MG63 (cell line): ENCODE measurements around the gene LCE1F. TPM values are rescaled to one million over a fixed set of nuclear protein-coding genes. Genes with fewer than 3 reads are reported as not detected.

ENCODE experiments used
- DNase-seq: peaks from one replicate; pipeline ENCODE4 v3.0.0-alpha.2; 2020
- H3K27me3 ChIP-seq: fragments of 250-450 bp; sonication (Bioruptor Pico); 2 replicates; pipeline ENCODE4 v1.5.1; 2020; ENCODE audit warnings: mild to moderate bottlenecking, moderate library complexity
- H3K36me3 ChIP-seq: fragments of 250-450 bp; sonication (Bioruptor Pico); 2 replicates; pipeline ENCODE4 v1.5.1; 2020; ENCODE audit warnings: mild to moderate bottlenecking, moderate library complexity
- H3K4me3 ChIP-seq: fragments of 250-450 bp; sonication (Bioruptor Pico); 2 replicates; pipeline ENCODE4 v1.5.1; 2020; ENCODE audit warnings: mild to moderate bottlenecking, moderate library complexity
- H3K9me3 ChIP-seq: fragments of 250-450 bp; sonication (Bioruptor Pico); 2 replicates; pipeline ENCODE4 v1.5.1; 2020; ENCODE audit warnings: mild to moderate bottlenecking, moderate library complexity
- total RNA-seq: library from RNA; depleted of rRNA; stranded (reverse); fragments of >200 nt; shearing (Covaris generic); gene quantifications from 2 replicates; pipeline ENCODE4 v1.2.3, GENCODE V29; 2014; ENCODE audit warnings: low replicate concordance

LCE1F gene
- total RNA-seq, 1 experiment from 2014 or later = not detected

- DNase-seq = no peak
- Histone ChIP-seq H3K27me3 (no peaks in the 10 kb centered on the region), H3K4me3 (no peak overlapping the region), H3K9me3 (no peaks in the 10 kb centered on the region), H3K36me3 (no peaks in the 10 kb centered on the region)
These were observed 14.3 kb upstream of the LCE1F start for GRCh38 chr1:152760551-152761190.

- Histone ChIP-seq H3K9me3 (no peaks in the 10 kb centered on the region), H3K4me3 (no peak overlapping the region), H3K36me3 (no peaks in the 10 kb centered on the region), H3K27me3 (no peaks in the 10 kb centered on the region)
- no peak for DNase-seq
These were observed 13.2 kb upstream of the LCE1F start for GRCh38 chr1:152761609-152762213.

- Histone ChIP-seq H3K4me3 (no peak overlapping the region), H3K27me3 (no peaks in the 10 kb centered on the region), H3K9me3 (no peaks in the 10 kb centered on the region), H3K36me3 (no peaks in the 10 kb centered on the region)
- DNase-seq = no peak
These were observed 6.0 kb upstream of the LCE1F start for GRCh38 chr1:152768847-152769533.

- no peak for DNase-seq
- no peaks in the 10 kb centered on the region for H3K36me3 ChIP-seq
- no peak overlapping the region for H3K4me3 ChIP-seq
- H3K27me3 ChIP-seq = no peaks in the 10 kb centered on the region
- no peaks in the 10 kb centered on the region for H3K9me3 ChIP-seq
These were observed 4.5 kb upstream of the LCE1F start for GRCh38 chr1:152770411-152770810.

- Histone ChIP-seq H3K4me3 (no peak overlapping the region), H3K27me3 (no peaks in the 10 kb centered on the region), H3K36me3 (no peaks in the 10 kb centered on the region), H3K9me3 (no peaks in the 10 kb centered on the region)
- no peak for DNase-seq
These were observed 1.4 kb downstream of the LCE1F start for GRCh38 chr1:152776361-152776760.

- no peaks in the 10 kb centered on the region for H3K36me3 ChIP-seq
- DNase-seq = no peak
- H3K4me3 ChIP-seq = no peak overlapping the region
- H3K27me3 ChIP-seq = no peaks in the 10 kb centered on the region
- H3K9me3 ChIP-seq = no peaks in the 10 kb centered on the region
These were observed 2.7 kb downstream of the LCE1F start for GRCh38 chr1:152777510-152778137.

- DNase-seq = no peak
- no peaks in the 10 kb centered on the region for H3K9me3 ChIP-seq
These were observed 8.2 kb downstream of the LCE1F start for GRCh38 chr1:152783095-152783494.

GRCh38 chr1:152786077-152786476 is 11.1 kb downstream of the LCE1F start, which contains the start of gene LCE1E:
TSS of gene LCE1E (plus strand) at chr1:152786257. CDS start at chr1:152787300, 1,043 bp downstream.
- H3K27me3 ChIP-seq = no peaks in the 10 kb centered on the region
- no peaks in the 10 kb centered on the region for H3K36me3 ChIP-seq
- no peak for DNase-seq
- no peaks in the 10 kb centered on the region for H3K9me3 ChIP-seq
- no peak within 1 kb of the TSS for H3K4me3 ChIP-seq

More at GRCh38 chr1:152783095-152783494, 8.2 kb downstream of the LCE1F start:
- Histone ChIP-seq H3K4me3 (no peak overlapping the region), H3K36me3 (no peaks in the 10 kb centered on the region), H3K27me3 (no peaks in the 10 kb centered on the region)

GRCh38 chr1:152795686-152796085 is 20.7 kb downstream of the LCE1F start:
- Histone ChIP-seq H3K27me3 (no peaks in the 10 kb centered on the region), H3K9me3 (no peaks in the 10 kb centered on the region), H3K36me3 (no peaks in the 10 kb centered on the region), H3K4me3 (no peak overlapping the region)
- no peak for DNase-seq

GRCh38 chr1:152796421-152796820 is 21.5 kb downstream of the LCE1F start, which contains the start of gene LCE1D:
TSS of gene LCE1D (plus strand) at chr1:152796721. CDS start at chr1:152797795, 1,074 bp downstream.
- Histone ChIP-seq H3K27me3 (no peaks in the 10 kb centered on the region), H3K9me3 (no peaks in the 10 kb centered on the region), H3K36me3 (no peaks in the 10 kb centered on the region), H3K4me3 (no peak within 1 kb of the TSS)
- DNase-seq = no peak

- no peak for DNase-seq
- no peaks in the 10 kb centered on the region for H3K27me3 ChIP-seq
- H3K9me3 ChIP-seq = no peaks in the 10 kb centered on the region
- no peak overlapping the region for H3K4me3 ChIP-seq
- no peaks in the 10 kb centered on the region for H3K36me3 ChIP-seq
These were observed 26.4 kb downstream of the LCE1F start for GRCh38 chr1:152801333-152801732.

- Histone ChIP-seq H3K9me3 (no peaks in the 10 kb centered on the region), H3K27me3 (peaks cover 3% of the 10 kb centered on the region; the same call in 1 of the 2 replicates), H3K36me3 (no peaks in the 10 kb centered on the region), H3K4me3 (no peak within 1 kb of the TSS)
- DNase-seq = peak; percentile 45
These were observed 31.6 kb downstream of the LCE1F start, which contains the start of gene LCE1C for GRCh38 chr1:152806576-152806975. TSS of gene LCE1C (minus strand) at chr1:152806651. CDS start at chr1:152805478, 1,173 bp downstream.

GRCh38 chr1:152811050-152811449 is 36.1 kb downstream of the LCE1F start:
- Histone ChIP-seq H3K27me3 (peaks cover 3% of the 10 kb centered on the region; the same call in 1 of the 2 replicates), H3K36me3 (no peaks in the 10 kb centered on the region), H3K9me3 (no peaks in the 10 kb centered on the region), H3K4me3 (no peak overlapping the region)
- no peak for DNase-seq

- H3K9me3 ChIP-seq = no peaks in the 10 kb centered on the region
- no peak for DNase-seq
- H3K4me3 ChIP-seq = no peak within 1 kb of the TSS
- no peaks in the 10 kb centered on the region for H3K36me3 ChIP-seq
- peaks cover 3% of the 10 kb centered on the region; the same call in 1 of the 2 replicates for H3K27me3 ChIP-seq
These were observed 36.7 kb downstream of the LCE1F start, which contains the start of gene LCE1B for GRCh38 chr1:152811671-152812070. TSS of gene LCE1B (plus strand) at chr1:152811971. CDS start at chr1:152812447, 476 bp downstream.

GRCh38 chr1:152817309-152817708 is 42.4 kb downstream of the LCE1F start:
- no peak for DNase-seq
- Histone ChIP-seq H3K4me3 (no peak overlapping the region), H3K9me3 (no peaks in the 10 kb centered on the region), H3K27me3 (no peaks in the 10 kb centered on the region), H3K36me3 (no peaks in the 10 kb centered on the region)

GRCh38 chr1:152823294-152823693 is 48.4 kb downstream of the LCE1F start:
- H3K4me3 ChIP-seq = no peak overlapping the region
- H3K9me3 ChIP-seq = no peaks in the 10 kb centered on the region
- 0 out of 2 replicates have a peak, but pooled peaks cover 4% of the 10 kb centered on the region for H3K27me3 ChIP-seq
- no peaks in the 10 kb centered on the region for H3K36me3 ChIP-seq
- no peak for DNase-seq

- no peak for DNase-seq
- H3K27me3 ChIP-seq = 0 out of 2 replicates have a peak, but pooled peaks cover 4% of the 10 kb centered on the region
- H3K4me3 ChIP-seq = no peak overlapping the region
- no peaks in the 10 kb centered on the region for H3K36me3 ChIP-seq
- no peaks in the 10 kb centered on the region for H3K9me3 ChIP-seq
These were observed 50.0 kb downstream of the LCE1F start for GRCh38 chr1:152824964-152825363.
